Measurements from ENCODE around the gene MAPK8.

MAPK8 gene

GRCh38 chr10:48353246-48353645 is 46.8 kb downstream of the MAPK8 start:
- Histone ChIP-seq H3K4me1 (ENCODE audit: control insufficient read depth in 1 of 2, insufficient read depth in 1 of 2, low read depth in 1 of 2, low read length in 1 of 2) (no peaks in the 10 kb centered on the region), H3K4me3 (ENCODE audit: low read depth in 1 of 2, low read length in 1 of 2) (no peak overlapping the region), H3K36me3 (no peaks in the 10 kb centered on the region), H3K27me3 (no peaks in the 10 kb centered on the region), H3K9me3 (no peaks in the 10 kb centered on the region), H3K27ac (no peak overlapping the region)
- TF ChIP-seq, protein P1, sequence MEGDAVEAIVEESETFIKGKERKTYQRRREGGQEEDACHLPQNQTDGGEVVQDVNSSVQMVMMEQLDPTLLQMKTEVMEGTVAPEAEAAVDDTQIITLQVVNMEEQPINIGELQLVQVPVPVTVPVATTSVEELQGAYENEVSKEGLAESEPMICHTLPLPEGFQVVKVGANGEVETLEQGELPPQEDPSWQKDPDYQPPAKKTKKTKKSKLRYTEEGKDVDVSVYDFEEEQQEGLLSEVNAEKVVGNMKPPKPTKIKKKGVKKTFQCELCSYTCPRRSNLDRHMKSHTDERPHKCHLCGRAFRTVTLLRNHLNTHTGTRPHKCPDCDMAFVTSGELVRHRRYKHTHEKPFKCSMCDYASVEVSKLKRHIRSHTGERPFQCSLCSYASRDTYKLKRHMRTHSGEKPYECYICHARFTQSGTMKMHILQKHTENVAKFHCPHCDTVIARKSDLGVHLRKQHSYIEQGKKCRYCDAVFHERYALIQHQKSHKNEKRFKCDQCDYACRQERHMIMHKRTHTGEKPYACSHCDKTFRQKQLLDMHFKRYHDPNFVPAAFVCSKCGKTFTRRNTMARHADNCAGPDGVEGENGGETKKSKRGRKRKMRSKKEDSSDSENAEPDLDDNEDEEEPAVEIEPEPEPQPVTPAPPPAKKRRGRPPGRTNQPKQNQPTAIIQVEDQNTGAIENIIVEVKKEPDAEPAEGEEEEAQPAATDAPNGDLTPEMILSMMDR (IDR thresholded peaks at IDR 0.05) = no peak

- Histone ChIP-seq H3K4me3 (ENCODE audit: low read depth in 1 of 2, low read length in 1 of 2) (no peak overlapping the region), H3K9me3 (no peaks in the 10 kb centered on the region), H3K27me3 (no peaks in the 10 kb centered on the region), H3K4me1 (ENCODE audit: control insufficient read depth in 1 of 2, insufficient read depth in 1 of 2, low read depth in 1 of 2, low read length in 1 of 2) (no peaks in the 10 kb centered on the region), H3K27ac (no peak overlapping the region), H3K36me3 (no peaks in the 10 kb centered on the region)
- TF ChIP-seq, protein P1 (IDR thresholded peaks at IDR 0.05) = no peak
These were observed 51.2 kb downstream of the MAPK8 start for GRCh38 chr10:48357631-48358030.

GRCh38 chr10:48358162-48358561 is 51.7 kb downstream of the MAPK8 start:
- H3K36me3 ChIP-seq = no peaks in the 10 kb centered on the region
- no peaks in the 10 kb centered on the region for H3K4me1 ChIP-seq (ENCODE audit: control insufficient read depth in 1 of 2, insufficient read depth in 1 of 2, low read depth in 1 of 2, low read length in 1 of 2)
- TF ChIP-seq, protein P1 (IDR thresholded peaks at IDR 0.05) = no peak
- no peak overlapping the region for H3K27ac ChIP-seq
- H3K9me3 ChIP-seq = no peaks in the 10 kb centered on the region
- H3K4me3 ChIP-seq (ENCODE audit: low read depth in 1 of 2, low read length in 1 of 2) = no peak overlapping the region
- no peaks in the 10 kb centered on the region for H3K27me3 ChIP-seq

DNA sequence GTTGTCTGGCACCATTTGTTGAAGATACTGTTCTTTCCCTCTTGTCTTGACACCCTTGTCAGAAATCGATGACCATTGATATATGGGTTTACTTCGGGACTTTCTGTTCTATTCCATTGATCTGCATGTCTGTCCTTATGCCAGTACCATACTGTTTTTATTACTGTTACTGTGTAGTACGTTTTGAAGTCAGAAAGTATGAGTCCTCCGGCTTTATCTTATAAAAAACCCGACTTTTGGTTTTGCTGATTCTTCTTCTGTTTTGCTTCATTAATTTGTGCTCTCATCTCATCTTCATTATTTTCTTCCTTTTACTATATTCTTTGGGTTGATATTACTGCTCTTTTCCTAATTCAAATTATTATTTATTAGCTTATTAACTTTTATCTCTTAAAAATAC is 52.4 kb downstream of the MAPK8 start:
- no peaks in the 10 kb centered on the region for H3K9me3 ChIP-seq
- H3K4me3 ChIP-seq (ENCODE audit: low read depth in 1 of 2, low read length in 1 of 2) = no peak overlapping the region
- TF ChIP-seq, protein P1 (IDR thresholded peaks at IDR 0.05) = no peak
- no peaks in the 10 kb centered on the region for H3K36me3 ChIP-seq
- no peaks in the 10 kb centered on the region for H3K27me3 ChIP-seq
- no peaks in the 10 kb centered on the region for H3K4me1 ChIP-seq (ENCODE audit: control insufficient read depth in 1 of 2, insufficient read depth in 1 of 2, low read depth in 1 of 2, low read length in 1 of 2)
- H3K27ac ChIP-seq = no peak overlapping the region

- no peak overlapping the region for H3K27ac ChIP-seq
- TF ChIP-seq, protein P1 (IDR thresholded peaks at IDR 0.05) = no peak
- peaks cover 0 to 11% of the 10 kb centered on the region in 2 experiments for H3K4me1 ChIP-seq (ENCODE audit: control insufficient read depth in 1 of 2, insufficient read depth in 1 of 2, low read depth in 1 of 2, low read length in 1 of 2)
- H3K4me3 ChIP-seq (ENCODE audit: low read depth in 1 of 2, low read length in 1 of 2) = no peak overlapping the region
- no peaks in the 10 kb centered on the region for H3K36me3 ChIP-seq
- no peaks in the 10 kb centered on the region for H3K9me3 ChIP-seq
- no peaks in the 10 kb centered on the region for H3K27me3 ChIP-seq
These were observed 54.7 kb downstream of the MAPK8 start for GRCh38 chr10:48361176-48361575.
